ENCODE results near the gene TENT5C. TPM values are rescaled to one million over a fixed set of nuclear protein-coding genes. Genes with fewer than 3 reads are reported as not detected.

Gene TENT5C
- total RNA-seq, 1 experiment from 2014 or later, result 0.12 TPM

DNA sequence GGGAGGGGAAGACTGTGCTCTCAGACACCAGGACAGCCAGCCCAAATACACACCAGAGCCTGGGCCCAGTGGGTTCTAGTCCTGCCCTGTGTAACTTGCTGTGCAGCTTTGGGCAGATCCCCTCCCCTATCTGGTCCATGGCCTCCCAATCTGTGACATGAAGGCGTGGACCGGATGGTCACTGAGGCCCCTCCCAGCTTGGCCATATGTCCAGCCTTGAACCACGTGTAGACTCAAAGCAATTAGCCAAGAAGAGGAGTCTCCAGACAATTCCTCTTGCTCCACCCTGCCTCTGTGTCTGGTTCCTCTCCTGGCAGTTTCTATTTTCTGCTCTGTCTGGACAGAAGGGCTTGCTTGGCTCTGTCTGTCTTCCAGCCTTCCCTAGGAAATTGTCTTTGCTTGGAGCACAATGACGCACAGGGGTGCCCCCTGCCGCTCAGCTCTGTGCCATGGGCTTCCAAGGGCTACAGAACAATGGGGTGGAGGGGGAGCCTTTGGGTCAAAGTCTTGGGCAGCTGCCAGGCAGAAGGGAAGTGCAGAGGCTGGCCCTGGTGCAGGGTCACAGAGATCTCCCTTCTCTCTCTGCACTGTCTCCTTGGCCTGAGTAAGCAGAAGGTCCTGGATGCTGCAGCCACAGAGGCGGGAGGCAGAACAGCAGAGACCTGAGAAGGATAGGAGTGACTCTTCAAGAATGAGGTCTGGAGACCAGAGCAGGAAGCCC is 66.1 kb downstream of the TENT5C start:
- no peak for DNase-seq (ENCODE audit: extremely low read depth, low read depth)

GRCh38 chr1:117672756-117673155 is 66.9 kb downstream of the TENT5C start:
- DNase-seq (ENCODE audit: extremely low read depth, low read depth), result no peak

DNA sequence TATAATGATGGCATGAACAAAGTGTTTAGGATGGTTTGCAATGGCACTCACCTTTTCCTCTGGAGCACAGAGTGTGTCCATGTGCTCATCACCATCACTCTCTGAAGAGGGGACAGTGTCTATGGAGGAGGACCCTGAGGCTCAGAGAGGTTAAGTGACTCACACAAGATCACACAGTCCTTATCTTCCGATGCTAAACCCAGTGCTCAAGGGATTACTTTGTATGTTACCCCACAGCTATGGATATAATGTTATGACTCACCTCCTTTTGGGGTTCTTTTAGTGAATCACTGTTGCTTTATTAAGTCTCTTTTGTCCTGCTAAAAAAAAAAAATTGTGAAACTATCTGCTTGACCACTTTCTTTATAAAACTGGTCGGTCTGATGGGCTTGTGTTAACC is 67.6 kb downstream of the TENT5C start:
- no peak for DNase-seq (ENCODE audit: extremely low read depth, low read depth)

DNA sequence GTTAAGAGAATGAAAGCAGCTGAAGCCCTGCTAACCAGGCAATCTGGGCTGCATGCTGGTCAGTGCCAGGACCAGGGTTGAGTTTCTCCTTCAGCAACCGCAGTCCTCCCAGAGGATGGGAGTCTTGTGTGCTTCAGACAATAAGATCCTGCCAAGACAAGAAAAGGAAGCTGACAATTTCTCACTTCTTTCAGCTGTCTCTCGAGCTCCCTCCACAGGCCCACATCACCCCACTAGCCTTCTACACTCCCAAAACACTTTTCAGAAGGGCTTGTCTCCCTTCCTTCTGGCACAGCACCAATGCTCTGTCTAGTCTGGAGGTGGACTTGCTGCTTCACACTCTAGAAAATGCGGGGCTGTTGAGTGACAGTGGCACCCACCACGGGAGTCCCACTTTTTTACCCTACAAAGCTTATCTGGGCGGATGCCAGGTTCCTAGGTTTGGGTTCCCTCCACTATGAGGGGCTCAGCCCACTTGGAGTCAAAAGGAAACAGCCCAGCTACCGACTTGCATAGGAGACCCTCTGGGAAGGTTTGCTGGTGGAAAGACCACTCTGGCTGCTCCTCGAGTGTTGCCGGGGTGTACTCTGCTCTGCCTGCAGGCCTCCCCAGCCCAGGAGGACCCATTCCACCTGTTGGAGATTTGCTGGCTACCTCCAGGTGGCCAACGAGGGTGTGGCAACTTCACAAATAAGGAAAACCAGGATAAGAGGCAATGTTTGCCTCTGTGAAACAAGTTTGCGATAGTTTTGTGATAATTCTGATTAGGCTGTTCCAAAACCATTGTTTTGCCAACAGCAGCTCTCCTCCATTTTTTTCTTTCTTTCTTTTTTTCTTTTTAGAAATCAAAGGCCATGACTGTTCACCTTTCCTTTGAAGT is 68.9 kb downstream of the TENT5C start:
- no peak for DNase-seq (ENCODE audit: extremely low read depth, low read depth)

DNA sequence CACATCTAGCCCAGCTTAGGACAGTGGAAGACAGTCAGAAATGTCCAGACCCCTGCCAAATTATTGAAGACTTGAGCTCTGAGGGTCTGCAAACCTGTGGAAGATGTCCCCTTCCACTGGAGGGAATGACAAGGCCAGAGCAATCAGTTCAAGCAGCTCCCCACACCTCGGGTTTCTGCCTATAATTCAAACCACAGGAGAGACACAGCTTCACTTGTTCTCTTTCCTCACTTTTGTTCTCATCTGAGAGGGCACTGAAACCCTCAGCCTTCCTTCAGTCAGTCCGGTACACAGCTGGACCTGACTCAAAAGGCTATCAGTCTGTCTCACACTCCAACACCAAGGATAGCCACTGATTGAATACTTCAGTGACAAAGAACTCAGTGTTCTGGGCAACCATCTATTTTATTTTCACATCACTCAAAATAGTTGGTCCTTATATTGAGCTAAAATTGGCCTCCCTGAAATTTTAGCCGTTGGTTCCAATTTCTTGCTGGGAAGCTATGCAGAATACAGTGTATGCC is 70.1 kb downstream of the TENT5C start:
- DNase-seq (ENCODE audit: extremely low read depth, low read depth), result no peak

DNA sequence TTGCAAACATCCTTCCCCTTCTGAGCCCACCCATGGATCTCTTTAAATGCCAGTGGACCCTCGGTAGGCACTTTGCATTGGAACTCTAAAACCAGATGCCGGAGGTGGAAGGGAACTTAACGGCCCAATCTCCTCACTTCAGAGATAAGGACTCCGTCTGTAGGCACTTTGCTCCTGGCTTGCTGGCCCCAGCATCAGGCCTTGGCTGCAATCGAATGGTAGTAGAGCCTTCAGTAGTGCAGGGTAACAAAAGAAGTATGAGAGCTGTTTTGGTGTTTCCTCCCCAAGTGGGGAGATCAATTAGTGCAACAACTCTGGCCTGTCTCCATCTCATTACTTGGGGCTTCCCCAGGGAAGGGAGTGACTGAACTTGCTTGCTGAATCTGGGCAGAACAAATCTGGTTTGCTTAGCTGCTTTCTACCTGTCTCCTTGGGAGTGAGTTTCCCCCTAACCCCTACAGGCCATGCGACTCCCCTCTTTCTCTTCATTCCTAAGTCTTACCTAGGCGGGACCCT is 70.8 kb downstream of the TENT5C start:
- no peak for DNase-seq (ENCODE audit: extremely low read depth, low read depth)

Other genes starting within 250 kb of the TENT5C start
- 23.7 and 24.3 TPM in 2 replicates for gene MAN1A2, start 238.6 kb upstream of the TENT5C start, total RNA-seq (2014; rRNA removed; shearing (Covaris generic))